PC-9 (cell line): ENCODE measurements around the gene TIGD2. TPM values are rescaled to one million over a fixed set of nuclear protein-coding genes. Genes with fewer than 3 reads are reported as not detected.

ENCODE experiments used
- BruUV-seq: library from RNA; stranded (reverse); fragments of 400-500 nt; replicated peaks from 2 replicates; lab custom pipeline; 2021; lab: Mats Ljungman, UMichigan
- CTCF ChIA-PET: fragments of 300-600 bp; sonication (Branson Sonifier 250); formaldehyde crosslinking; loops from one replicate; lab custom pipeline; 2022; ENCODE audit warnings: antibody characterized with exemption; lab: Charles Lee
- POLR2A ChIA-PET: fragments of 300-600 bp; sonication (Branson Sonifier 250); formaldehyde crosslinking; loops from one replicate; lab custom pipeline; 2022; ENCODE audit warnings: antibody characterized with exemption; ENCODE audit not compliant: unreplicated experiment; lab: Charles Lee
- DNase-seq, 2 experiments: peaks; one replicate each; pipeline versions ENCODE4 v3.0.0 to v3.0.0-alpha.2; 2015 to 2022; ENCODE audit warnings: mixed read lengths in 1 of 2
- H2AFZ ChIP-seq: fragments of 200-600 bp; sonication (generic); 2 replicates; pipeline ENCODE4 v1.8.1; 2017; ENCODE audit warnings: antibody characterized with exemption
- H3F3A ChIP-seq: fragments of 200-600 bp; sonication (generic); 2 replicates; pipeline ENCODE4 v1.8.1; 2017; ENCODE audit warnings: antibody characterized with exemption, mild to moderate bottlenecking, low read depth; ENCODE audit not compliant: insufficient read depth
- H3K27ac ChIP-seq: fragments of 200-600 bp; sonication (generic); 2 replicates; pipeline ENCODE4 v1.6.1; 2016; ENCODE audit warnings: mixed run types
- H3K27me3 ChIP-seq: fragments of 200-600 bp; sonication (generic); 2 replicates; pipeline ENCODE4 v1.6.1; 2016; ENCODE audit warnings: low read depth, mixed run types; ENCODE audit not compliant: insufficient read depth
- H3K36me3 ChIP-seq: fragments of 200-600 bp; sonication (generic); 2 replicates; pipeline ENCODE4 v1.6.1; 2016; ENCODE audit warnings: low read depth, mixed run types
- H3K4me1 ChIP-seq: fragments of 200-600 bp; sonication (generic); replicated peaks from 2 replicates; pipeline ENCODE4 v1.6.1; 2016; ENCODE audit warnings: mixed run types; ENCODE audit not compliant: insufficient read depth
- H3K4me2 ChIP-seq: fragments of 200-600 bp; sonication (generic); 2 replicates; pipeline ENCODE4 v1.6.1; 2017; ENCODE audit warnings: mixed run types
- H3K4me3 ChIP-seq: fragments of 200-600 bp; sonication (generic); 2 replicates; pipeline ENCODE4 v1.6.1; 2016; ENCODE audit warnings: mixed run types
- H3K79me2 ChIP-seq: fragments of 200-600 bp; sonication (generic); 2 replicates; pipeline ENCODE4 v1.6.1; 2017; ENCODE audit warnings: low read depth, mixed run types
- H3K9me2 ChIP-seq: fragments of 200-600 bp; sonication (generic); 2 replicates; pipeline ENCODE4 v1.8.1; 2017; ENCODE audit warnings: mild to moderate bottlenecking; ENCODE audit not compliant: insufficient read depth
- H3K9me3 ChIP-seq: fragments of 200-600 bp; sonication (generic); 2 replicates; pipeline ENCODE4 v1.8.1; 2016; ENCODE audit warnings: low read depth; ENCODE audit not compliant: insufficient read depth
- H4K20me1 ChIP-seq: fragments of 200-600 bp; sonication (generic); 2 replicates; pipeline ENCODE4 v1.8.1; 2017; ENCODE audit not compliant: insufficient read depth
- EZH2 ChIP-seq: fragments of 200-600 bp; sonication (generic); IDR thresholded peaks from 2 replicates; pipeline ENCODE4 v1.8.0; 2017; ENCODE audit warnings: antibody characterized with exemption, low read depth
- intact Hi-C: fragments of 100-400 bp; cut with micrococcal nuclease; formaldehyde crosslinking; loops from one replicate; pipeline ENCODE4 v1.10.0; 2022; ENCODE audit not compliant: unreplicated experiment
- total RNA-seq: library from RNA; stranded (reverse); gene quantifications from 2 replicates; pipeline ENCODE4 v1.2.3, GENCODE V29; 2021
- TF ChIP-seq, protein P1 (sequence below): fragments of 200-600 bp; sonication (generic); conservative IDR thresholded peaks from 2 replicates; pipeline ENCODE4 v1.6.1; 2017; ENCODE audit warnings: mixed run types, antibody characterized with exemption, mild to moderate bottlenecking, moderate library complexity

Gene TIGD2
- total RNA-seq, 1 experiment from 2014 or later, result 10.9 TPM

- CTCF ChIA-PET, result no interaction called here
- DNase-seq, result no peak
- H3K27me3 ChIP-seq, result no peaks in the 10 kb centered on the region
- H3K4me2 ChIP-seq, result no peak overlapping the region
- POLR2A ChIA-PET, result no interaction called here
- H3K79me2 ChIP-seq, result no peaks in the 10 kb centered on the region
- H3K4me1 ChIP-seq, result no peaks in the 10 kb centered on the region
- no peaks in the 10 kb centered on the region for H3K9me3 ChIP-seq
- no peak for TF ChIP-seq EZH2
- TF ChIP-seq, protein P1, sequence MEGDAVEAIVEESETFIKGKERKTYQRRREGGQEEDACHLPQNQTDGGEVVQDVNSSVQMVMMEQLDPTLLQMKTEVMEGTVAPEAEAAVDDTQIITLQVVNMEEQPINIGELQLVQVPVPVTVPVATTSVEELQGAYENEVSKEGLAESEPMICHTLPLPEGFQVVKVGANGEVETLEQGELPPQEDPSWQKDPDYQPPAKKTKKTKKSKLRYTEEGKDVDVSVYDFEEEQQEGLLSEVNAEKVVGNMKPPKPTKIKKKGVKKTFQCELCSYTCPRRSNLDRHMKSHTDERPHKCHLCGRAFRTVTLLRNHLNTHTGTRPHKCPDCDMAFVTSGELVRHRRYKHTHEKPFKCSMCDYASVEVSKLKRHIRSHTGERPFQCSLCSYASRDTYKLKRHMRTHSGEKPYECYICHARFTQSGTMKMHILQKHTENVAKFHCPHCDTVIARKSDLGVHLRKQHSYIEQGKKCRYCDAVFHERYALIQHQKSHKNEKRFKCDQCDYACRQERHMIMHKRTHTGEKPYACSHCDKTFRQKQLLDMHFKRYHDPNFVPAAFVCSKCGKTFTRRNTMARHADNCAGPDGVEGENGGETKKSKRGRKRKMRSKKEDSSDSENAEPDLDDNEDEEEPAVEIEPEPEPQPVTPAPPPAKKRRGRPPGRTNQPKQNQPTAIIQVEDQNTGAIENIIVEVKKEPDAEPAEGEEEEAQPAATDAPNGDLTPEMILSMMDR, result no peak
- no peaks in the 10 kb centered on the region for H3F3A ChIP-seq
- BruUV-seq, result no TSS peak
- H3K4me3 ChIP-seq, result no peak overlapping the region
- H3K27ac ChIP-seq, result no peak overlapping the region
- intact Hi-C loops, result no loop called here
- no peaks in the 10 kb centered on the region for H3K9me2 ChIP-seq
- no peaks in the 10 kb centered on the region for H3K36me3 ChIP-seq
- no peaks in the 10 kb centered on the region for H4K20me1 ChIP-seq
- H2AFZ ChIP-seq, result no peak overlapping the region
These were observed 38.4 kb upstream of the TIGD2 start for GRCh38 chr4:89072921-89073320.

GRCh38 chr4:89077761-89078160, 33.6 kb upstream of the TIGD2 start:
- no peaks in the 10 kb centered on the region for H3K9me2 ChIP-seq
- DNase-seq, result no peak
- intact Hi-C loops, result no loop called here
- no TSS peak for BruUV-seq
- no peaks in the 10 kb centered on the region for H3K79me2 ChIP-seq
- no peak overlapping the region for H3K27ac ChIP-seq
- CTCF ChIA-PET, result no interaction called here
- H3K4me2 ChIP-seq, result no peak overlapping the region
- H3K4me1 ChIP-seq, result no peaks in the 10 kb centered on the region
- no peak overlapping the region for H3K4me3 ChIP-seq
- POLR2A ChIA-PET, result no interaction called here
- H3F3A ChIP-seq, result 0 out of 2 replicates have a peak, but pooled peaks cover 6% of the 10 kb centered on the region
- no peaks in the 10 kb centered on the region for H4K20me1 ChIP-seq
- TF ChIP-seq, protein P1, result no peak
- TF ChIP-seq EZH2, result no peak
- no peak overlapping the region for H2AFZ ChIP-seq
- no peaks in the 10 kb centered on the region for H3K36me3 ChIP-seq
- no peaks in the 10 kb centered on the region for H3K9me3 ChIP-seq
- no peaks in the 10 kb centered on the region for H3K27me3 ChIP-seq

DNA sequence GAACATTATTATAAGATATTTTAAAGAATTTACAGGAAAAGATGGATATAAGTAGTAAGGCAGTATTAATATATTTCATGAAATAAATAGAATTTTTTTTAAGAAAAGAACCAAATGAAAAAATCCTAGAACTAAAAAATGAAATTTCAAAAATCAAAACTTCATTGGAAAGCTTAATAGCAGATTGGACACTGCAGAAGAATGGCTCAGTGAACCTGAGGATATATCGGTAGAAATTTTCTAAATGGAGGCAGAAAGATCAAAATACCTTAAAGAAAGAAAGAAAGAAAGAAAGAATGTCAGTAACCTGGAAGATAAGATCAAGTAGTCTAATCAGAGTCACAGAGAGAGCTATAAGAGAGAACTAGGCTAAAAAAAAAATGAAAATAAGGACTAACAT, 33.0 kb upstream of the TIGD2 start:
- no peaks in the 10 kb centered on the region for H3K79me2 ChIP-seq
- no peaks in the 10 kb centered on the region for H3K27me3 ChIP-seq
- H3K4me1 ChIP-seq, result no peaks in the 10 kb centered on the region
- ChIA-PET CTCF (no interaction called here), POLR2A (no interaction called here)
- no peaks in the 10 kb centered on the region for H3K36me3 ChIP-seq
- no peak overlapping the region for H3K27ac ChIP-seq
- no peaks in the 10 kb centered on the region for H3K9me2 ChIP-seq
- intact Hi-C loops, result no loop called here
- no peak overlapping the region for H3K4me3 ChIP-seq
- no TSS peak for BruUV-seq
- H3K9me3 ChIP-seq, result no peaks in the 10 kb centered on the region
- TF ChIP-seq, protein P1, result no peak
- TF ChIP-seq EZH2, result no peak
- no peak for DNase-seq
- 0 out of 2 replicates have a peak, but pooled peaks cover 6% of the 10 kb centered on the region for H3F3A ChIP-seq
- no peak overlapping the region for H3K4me2 ChIP-seq
- no peak overlapping the region for H2AFZ ChIP-seq
- H4K20me1 ChIP-seq, result no peaks in the 10 kb centered on the region
